Measurements from ENCODE around the gene HRG.
"Not testable (repeated sequence)": the region's sequence is repeated elsewhere in the genome, so short reads cannot be mapped to it uniquely, and the experiment has no call there.

HRG gene, protein sequence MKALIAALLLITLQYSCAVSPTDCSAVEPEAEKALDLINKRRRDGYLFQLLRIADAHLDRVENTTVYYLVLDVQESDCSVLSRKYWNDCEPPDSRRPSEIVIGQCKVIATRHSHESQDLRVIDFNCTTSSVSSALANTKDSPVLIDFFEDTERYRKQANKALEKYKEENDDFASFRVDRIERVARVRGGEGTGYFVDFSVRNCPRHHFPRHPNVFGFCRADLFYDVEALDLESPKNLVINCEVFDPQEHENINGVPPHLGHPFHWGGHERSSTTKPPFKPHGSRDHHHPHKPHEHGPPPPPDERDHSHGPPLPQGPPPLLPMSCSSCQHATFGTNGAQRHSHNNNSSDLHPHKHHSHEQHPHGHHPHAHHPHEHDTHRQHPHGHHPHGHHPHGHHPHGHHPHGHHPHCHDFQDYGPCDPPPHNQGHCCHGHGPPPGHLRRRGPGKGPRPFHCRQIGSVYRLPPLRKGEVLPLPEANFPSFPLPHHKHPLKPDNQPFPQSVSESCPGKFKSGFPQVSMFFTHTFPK

GRCh38 chr3:186665625-186666188 lies at the start of gene HRG:
Gene HRG (plus strand): TSS chr3:186666014. CDS start chr3:186666032, 18 bp downstream.
- DNase-seq, result no peak

GRCh38 chr3:186616299-186616617 lies 49.6 kb upstream of the HRG start:
- no peak for DNase-seq

DNA sequence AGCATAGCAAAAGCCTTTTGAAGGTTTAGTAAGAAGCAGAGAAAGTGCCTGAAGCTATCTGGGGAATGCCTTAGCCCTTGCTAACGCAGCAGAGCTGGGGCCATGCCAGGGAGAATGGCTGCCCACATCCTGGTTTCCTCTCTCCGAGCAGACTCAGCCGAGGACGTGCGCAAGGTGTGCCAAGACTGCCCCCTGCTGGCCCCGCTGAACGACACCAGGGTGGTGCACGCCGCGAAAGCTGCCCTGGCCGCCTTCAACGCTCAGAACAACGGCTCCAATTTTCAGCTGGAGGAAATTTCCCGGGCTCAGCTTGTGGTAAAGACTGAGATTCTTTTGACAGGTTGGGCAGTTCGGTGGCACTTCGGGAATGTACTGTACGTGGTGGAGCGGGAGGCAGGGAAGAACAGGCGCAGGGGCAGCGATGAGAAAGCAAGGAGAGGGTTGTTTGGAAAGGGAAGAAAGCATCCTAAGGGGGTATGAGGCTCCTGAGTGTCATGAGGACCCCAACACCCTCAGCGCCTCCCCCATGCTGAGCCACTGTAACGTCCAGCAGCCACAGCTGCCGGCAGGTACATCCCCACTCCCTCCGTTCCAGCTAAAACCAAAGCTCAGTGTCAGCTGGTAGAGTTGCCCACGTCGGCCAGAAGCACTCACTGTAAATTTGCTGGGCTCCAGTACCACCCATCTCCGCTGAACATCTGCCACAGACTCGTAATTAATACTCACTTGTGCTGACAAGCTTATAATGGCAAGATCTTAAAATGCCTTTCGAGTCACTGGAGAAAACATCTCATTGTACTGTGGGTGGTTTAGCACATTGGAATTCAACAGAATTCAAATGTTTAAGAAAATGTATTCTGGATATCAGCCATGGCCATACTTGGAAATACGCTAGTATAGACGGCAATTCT lies 48.5 kb upstream of the HRG start:
- peak; percentile 91 for DNase-seq

- no peak for DNase-seq
Observed at GRCh38 chr3:186618318-186618938, 47.4 kb upstream of the HRG start.

DNA sequence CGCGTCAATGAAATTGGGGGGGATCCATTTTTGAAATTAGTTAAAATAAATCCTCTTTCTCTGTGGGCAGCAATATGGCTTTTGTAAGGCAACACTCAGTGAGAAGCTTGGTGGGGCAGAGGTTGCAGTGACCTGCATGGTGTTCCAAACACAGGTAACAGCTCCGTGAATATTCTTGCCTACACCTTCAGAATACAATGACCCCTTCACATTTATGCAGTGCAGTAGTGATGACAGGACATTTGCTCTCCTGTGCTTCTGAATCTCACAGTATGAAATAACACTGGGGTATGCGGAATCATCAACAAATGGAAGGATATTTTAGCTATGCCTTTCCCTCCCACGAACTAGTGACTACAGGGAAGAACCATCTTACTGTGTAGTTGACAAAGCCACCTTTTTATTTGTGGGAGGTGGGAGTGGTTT lies 46.0 kb upstream of the HRG start:
- no peak for DNase-seq

GRCh38 chr3:186620213-186621092 lies 45.4 kb upstream of the HRG start:
- DNase-seq, result no peak

DNA sequence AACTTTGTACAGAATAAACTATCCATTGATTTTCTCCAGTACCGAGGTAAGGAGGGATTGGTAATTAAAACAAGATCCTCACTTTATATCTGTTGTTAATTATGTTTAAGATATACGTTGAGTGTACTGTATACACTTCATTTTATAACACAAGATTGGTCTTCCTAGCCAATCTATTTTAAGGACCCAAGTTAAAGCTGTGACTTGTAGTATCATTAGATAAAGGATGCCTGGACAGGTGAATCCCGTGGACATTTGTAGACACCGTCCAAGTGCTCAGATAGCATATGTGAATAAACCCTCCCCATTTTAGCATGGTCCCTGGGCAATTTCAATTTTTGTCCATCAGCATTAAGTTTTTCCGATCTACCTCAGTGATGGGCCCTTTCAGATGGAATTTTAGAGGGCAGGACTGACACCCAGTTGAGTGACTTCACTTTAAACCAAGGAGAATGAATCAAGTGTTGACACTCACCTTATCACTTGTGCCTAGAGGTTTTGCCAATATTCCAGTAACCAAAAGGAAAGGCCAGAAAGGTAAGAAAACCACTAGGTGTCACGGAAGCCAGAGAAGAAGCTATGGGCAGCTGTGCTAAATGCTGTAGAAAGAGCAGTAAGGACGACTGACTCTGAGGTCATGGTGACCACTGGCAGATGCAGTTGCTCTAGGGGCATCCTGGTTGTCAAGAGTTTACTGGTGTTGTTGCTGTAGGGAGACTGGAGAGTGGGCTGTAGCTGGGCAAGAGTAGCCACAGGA lies 43.7 kb upstream of the HRG start:
- DNase-seq, result no peak

DNA sequence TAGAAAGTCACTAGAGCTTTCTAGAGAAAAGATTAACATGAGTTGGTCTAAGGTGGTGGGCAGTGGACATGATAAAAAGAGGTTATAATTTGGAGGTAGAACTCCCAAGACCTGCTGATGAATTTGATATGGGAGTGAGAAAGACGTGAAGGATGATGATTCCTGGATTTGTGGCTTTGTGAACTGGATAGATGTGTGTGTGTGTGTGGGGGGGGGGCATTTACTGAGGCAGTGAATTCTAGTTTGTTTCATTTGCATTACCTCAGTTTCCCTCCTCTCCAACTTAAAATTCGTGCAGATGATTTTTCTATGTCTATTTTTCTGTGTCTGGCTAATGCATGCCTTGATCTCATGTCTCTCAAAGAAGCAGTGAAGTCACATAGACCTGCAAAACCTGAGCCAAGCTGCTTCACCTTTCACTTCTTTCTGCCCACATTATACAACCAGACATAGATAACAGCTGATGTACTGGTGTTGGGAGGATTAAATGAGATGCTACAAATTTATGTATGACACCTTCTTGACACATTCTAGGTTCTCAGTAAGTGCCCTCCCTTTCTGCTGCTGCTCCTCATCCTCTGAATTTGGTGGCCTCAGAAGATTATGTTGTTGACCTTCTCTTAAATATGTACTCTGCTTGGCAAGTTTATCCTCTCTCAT lies 43.0 kb upstream of the HRG start:
- no peak for DNase-seq

DNA sequence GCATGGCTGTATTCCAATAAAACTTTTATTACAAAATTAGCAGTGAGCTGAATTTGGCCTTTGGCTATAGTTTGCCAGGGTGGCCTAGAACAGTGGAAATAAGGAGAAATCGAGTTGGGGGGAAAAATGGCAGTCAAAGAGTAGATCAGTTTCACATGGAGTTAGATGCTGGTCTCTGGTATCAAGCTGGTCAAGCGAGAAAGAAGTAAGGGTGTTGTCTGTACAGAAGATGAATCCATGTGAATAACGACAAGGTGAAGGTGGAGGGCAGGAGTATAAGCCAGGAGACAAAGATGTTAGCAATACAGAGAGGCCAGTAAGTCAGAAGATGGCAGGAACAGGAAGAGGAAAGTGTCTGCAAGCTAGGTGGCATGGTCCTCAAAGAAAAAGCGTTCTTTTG lies 41.2 kb upstream of the HRG start:
- no peak for DNase-seq

DNA sequence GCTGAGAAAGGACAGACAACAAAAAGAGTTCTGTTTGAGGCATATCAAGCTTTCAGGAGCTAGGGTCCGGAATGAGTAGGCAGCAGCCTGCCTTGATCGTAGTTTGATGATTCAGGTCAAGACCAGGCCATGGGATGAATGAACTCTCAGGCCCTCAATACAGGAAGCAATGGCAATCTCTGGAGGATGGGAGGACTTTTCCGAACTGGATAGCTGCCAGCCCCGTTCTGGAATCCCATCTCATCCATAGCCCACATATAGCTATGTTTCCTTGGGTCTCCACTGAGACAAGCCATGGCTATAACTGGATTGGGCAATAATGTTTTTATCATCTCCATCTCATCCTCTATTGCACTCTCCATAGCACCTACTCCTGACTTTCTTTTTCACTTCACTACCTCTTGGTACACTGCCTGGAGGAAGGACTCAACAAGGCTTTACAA lies 40.2 kb upstream of the HRG start:
- DNase-seq, result no peak

DNA sequence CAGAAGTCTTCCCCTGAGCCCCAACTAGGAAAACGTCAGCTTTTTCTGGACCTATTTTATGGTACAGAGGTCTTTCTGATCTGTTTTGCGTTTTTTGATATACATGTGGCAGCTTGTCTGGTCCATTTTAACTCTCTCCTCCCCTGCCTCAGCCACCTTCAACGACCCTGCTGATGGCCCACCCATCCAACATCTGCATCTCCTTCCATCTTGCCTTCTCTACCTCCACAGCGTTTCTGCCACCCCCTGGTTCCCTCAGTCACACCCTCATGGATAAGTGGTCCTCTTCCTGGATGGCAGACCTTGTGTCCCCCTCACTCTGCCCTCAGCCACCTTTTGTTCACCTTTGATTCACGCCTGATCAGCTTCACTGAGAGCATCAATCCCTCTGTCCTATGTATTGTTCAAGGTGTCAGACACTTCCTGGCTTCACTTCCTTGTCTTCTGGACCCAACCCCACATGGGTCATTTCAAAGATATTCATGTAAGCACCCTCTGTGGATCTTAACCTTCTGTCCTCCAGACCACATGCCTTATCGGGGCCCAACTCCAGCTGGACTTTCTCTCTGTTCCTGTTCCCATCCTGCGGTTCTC lies 39.5 kb upstream of the HRG start:
- no peak for DNase-seq

- DNase-seq, result no peak
Observed at GRCh38 chr3:186627852-186628414, 37.9 kb upstream of the HRG start.

DNA sequence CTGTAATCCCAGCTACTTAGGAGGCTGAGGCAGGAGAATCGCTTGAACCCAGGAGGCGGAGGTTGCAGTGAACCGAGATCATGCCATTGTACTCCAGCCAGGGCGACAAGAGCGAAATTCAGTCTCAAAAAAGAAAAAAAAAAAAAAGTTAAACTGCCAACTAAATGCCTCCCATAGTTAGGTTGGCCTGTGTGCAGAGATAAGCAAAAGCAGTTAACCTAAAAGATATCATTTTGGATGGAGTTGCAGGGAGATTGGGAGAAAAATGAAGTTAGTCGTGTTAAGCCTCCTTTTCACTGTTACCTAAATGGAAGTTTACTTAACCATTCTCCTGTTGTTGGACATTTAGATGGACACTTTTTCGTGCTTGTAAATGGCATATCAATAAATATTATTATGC lies 37.1 kb upstream of the HRG start:
- no peak for DNase-seq

DNA sequence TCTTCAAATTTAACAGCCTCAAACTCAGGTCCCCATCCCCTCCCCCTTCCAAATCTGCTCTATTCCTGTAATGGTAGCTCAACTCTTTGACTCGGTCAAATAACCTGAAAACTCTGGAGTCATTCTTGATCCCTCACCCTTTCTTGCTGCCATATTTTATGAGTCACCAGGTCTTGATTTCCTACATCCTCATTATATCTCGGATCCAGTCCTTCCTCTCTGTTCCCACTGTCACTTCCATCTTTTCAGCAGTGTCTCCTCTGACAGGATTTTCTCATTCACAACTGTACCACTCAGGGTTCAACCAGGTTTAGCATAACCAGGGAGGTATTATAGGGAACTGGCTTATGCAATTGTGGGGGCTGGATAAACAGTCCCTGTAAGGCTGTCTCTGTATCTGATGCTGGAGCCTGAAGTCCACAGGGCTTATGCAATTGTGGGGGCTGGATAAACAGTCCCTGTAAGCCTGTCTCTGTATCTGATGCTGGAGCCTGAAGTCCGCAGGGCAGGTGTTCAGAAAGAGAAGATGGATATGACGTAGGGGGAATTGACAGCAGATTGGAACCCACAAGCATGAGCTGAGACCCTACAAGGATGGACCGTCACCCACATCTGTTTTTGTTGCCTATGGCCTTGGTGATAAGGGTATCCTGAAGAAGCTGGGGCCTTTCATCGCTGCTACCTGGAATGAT lies 34.7 kb upstream of the HRG start:
- DNase-seq, result no peak

GRCh38 chr3:186633481-186633880 lies 32.3 kb upstream of the HRG start:
- DNase-seq, result no peak

GRCh38 chr3:186634207-186634606 lies 31.6 kb upstream of the HRG start:
- not testable (repeated sequence) for DNase-seq

DNA sequence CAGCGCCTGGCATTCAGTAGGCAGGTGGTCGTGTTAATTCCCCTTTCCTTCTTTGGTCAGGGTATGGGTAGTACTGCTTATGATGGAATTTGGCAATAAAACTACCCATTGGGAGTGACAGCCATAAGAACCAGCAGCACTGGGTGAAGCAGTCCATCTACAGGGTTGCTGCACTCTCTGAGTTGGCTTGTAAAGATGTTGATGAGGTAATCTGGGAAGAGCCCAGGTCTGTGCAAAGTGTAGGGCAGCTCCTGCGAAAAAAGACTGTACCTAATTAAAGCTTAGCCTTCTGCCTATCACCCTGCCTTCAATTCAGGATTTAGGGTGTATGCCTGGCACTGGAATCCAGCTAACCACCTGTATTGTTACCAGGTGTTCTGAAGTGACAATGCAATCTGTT lies 30.3 kb upstream of the HRG start:
- DNase-seq, result no peak

GRCh38 chr3:186636536-186636935 lies 29.3 kb upstream of the HRG start:
- DNase-seq, result no peak

DNA sequence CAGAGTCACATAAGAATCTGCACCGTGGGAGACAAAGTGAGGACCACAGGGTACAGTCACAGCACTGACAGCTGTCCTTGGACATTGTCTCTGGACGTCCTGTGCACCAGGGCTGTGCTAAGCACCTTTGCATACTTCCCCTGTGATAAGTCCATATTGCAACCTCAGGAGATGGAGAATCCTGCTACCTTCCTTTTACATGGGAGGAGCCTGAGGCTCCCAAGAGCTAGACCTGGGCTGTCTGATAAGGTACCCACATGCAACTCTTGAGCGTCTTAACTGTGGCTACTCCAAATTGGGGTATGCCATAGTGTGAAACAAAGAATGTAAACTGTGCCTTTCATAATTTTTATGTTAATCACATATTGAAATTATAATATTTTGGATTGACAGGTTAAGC lies 28.1 kb upstream of the HRG start:
- no peak for DNase-seq
